Epithelial cell of prostate (primary cell): ENCODE results near the gene VPS29.
"Not testable (repeated sequence)": the region's sequence is repeated elsewhere in the genome, so short reads cannot be mapped to it uniquely, and the experiment has no call there.

ENCODE experiments used
- DNase-seq: peaks from one replicate; pipeline ENCODE4 v3.0.0-alpha.2; 2011; ENCODE audit warnings: low read depth, low spot score
- H3K27ac ChIP-seq: fragments of 450-650 bp; 2 replicates; pipeline ENCODE4 v1.5.1; 2017; ENCODE audit warnings: mild to moderate bottlenecking

VPS29 gene

GRCh38 chr12:110530511-110530910 is 28.6 kb upstream of the VPS29 start:
- H3K27ac ChIP-seq = no peak overlapping the region
- no peak for DNase-seq

DNA sequence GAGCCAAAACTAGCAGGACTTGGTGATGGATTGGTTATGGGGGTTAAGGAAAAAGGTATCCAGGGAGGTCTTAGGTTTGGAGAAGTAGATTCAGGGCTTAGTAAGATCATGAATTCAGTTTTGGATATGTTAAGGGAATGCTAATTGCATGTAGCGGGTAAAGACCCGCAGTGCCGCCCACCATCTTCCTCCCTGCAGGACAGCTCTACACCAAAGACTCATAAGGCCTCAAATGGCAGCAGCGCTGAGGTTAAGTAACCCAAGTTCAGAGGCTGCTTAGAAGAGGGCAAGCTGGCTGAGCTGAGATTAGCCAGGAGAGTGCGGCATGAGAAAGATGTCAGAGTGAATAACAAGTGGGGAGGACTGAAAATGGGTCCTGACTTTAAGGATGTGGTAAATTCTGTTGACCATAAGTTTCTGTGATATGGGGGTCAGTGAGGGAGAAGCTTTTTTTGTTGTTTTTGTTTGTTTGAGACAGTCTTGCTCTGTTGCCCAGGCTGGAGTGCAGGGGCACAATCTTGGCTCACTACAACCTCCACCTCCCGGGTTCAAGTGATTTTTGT is 26.4 kb upstream of the VPS29 start:
- no peak for DNase-seq
- no peak overlapping the region for H3K27ac ChIP-seq

DNA sequence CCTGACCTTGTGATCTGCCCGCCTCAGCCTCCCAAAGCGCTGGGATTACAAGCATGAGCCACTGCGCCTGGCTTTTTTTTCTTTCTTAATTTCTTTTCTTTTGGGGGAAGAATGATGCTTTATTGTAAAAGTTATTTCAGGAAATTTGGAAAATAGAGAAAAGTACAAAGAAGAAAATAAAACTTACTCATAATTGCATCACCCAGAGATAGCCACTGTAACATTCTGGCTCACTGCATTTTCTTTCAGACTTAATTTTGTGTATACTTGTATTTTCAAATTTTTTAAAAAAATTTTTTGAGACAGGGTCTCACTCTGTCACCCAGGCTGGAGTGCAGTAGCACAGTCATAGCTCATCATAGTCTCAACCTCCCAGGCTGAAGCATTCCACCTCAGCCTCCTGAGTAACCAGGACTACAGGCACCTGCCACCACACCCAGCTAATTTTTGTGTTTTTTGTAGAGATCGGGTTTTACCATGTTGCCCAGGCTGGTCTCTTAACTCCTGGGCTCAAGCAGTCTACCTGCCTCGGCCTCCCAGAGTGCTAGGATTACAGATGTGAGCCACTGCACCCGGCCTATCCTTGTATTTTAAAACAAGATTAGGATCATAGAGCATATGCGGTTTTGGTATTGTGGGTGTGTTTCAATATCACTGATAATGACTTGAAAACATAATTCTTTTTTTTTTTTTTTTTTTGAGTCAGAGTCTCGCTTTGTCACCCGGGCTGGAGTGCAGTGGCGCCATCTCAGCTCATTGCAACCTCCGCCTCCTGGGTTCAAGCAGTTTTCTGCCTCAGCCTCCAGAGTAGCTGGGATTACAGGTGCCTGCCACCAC is 19.2 kb upstream of the VPS29 start:
- not testable (repeated sequence) for DNase-seq, H3K27ac ChIP-seq

DNA sequence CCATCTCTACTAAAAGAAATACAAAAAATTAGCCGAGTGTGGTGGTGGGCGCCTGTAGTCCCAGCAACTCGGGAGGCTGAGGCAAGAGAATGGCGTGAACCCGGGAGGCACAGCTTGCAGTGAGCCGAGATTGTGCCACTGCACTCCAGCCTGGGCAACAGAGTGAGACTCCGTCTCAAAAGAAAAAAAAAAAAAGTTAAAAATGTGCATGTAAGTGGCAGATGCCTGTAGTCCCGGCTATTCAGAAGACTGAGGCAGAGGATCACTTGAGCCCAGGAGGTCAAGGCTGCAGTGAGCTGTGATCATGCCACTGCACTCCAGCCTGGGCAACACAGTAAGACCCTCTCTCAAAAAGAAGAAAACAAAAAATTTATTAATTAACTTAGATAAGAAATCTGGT is 16.1 kb upstream of the VPS29 start:
- DNase-seq, H3K27ac ChIP-seq: not testable (repeated sequence)

DNA sequence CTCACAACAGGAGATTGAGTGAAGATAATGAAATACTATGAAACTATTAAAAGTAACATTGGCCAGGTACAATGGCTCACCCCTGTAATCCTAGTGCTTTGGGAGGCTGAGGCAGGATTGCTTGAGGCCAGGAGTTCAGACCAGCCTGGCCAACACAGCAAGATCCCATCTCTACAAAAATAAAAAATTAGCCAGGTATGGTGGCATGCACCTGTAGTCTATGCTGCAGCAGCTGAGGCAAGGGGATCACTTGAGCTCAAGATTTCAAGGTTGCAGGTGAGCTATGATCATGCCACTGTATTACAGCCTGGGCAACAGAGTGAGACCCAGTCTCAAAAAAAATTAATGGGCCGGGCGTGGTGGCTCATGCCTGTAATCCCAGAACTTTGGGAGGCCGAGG is 15.1 kb upstream of the VPS29 start:
- DNase-seq = no peak
- H3K27ac ChIP-seq = no peak overlapping the region

GRCh38 chr12:110514363-110514762 is 12.5 kb upstream of the VPS29 start:
- H3K27ac ChIP-seq = no peak overlapping the region
- DNase-seq = no peak

- DNase-seq = no peak
- H3K27ac ChIP-seq = no peak overlapping the region
Measured at GRCh38 chr12:110513842-110514241, 11.9 kb upstream of the VPS29 start.

DNA sequence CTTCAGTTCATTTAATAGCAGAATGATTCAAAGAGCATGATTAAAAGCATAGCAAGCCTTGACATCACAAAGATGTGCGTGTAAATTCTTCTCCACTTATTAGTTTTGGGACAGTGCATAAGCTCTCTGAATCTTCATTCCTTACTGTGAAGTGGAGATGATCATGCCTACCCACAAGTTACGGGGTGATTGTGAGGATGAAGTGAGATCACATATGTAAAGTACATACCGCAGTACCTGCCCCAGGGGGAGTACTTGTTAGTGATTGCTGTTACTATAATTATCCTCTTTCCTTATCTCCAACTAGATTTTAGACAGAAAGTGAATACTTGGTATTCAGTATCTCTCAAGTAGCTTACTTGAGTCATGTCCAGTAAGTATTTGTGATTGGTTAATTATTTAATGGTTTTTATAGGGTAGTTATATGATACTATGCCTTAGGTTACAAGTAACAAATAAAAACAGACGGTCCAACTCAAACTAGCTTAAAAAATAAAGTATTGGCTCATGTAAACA is 6.2 kb upstream of the VPS29 start:
- DNase-seq = no peak
- no peak overlapping the region for H3K27ac ChIP-seq

DNA sequence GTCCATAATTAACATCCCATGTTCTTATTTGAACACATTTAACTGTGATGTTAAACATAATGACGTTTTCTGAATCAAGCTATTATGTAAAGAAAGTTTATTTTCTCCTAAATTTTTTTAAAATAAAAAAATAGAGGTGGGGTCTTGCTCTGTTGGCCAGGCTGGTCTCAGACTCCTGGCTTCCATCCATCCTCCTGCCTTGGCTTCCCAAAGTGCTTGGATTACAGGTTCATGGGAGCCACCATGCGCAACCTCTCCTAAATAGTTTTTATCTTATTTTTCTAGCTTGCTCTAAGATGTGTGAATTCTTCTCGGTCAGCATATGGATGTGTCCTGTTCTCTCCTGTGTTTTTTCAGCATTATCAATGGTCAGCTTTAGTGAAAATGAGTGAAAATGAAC is 3.4 kb upstream of the VPS29 start:
- H3K27ac ChIP-seq = no peak overlapping the region
- no peak for DNase-seq

- no peak for DNase-seq
Measured at GRCh38 chr12:110503432-110503831, 1.5 kb upstream of the VPS29 start.

DNA sequence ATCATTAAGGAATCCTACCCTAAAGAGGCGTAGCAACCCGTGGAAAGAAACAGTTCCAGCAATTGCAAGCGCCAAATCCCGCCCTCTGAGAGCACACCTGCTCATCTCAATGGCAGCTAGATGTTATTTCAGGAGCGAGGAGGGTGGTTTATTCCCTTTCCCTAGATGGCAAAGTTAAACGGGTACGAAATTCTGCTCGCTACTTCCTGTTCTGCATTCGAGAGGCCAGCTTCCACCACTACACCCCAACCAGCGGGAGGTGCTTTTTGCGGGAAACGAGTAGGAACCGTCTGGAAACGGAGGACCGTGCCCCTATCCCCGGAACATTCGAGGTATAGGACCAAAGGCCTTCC is 536 bp downstream of the VPS29 start:
- peak; percentile 34 for DNase-seq
- H3K27ac ChIP-seq = peak overlapping the region; percentile 95

More at GRCh38 chr12:110503432-110503831, 1.5 kb upstream of the VPS29 start:
- H3K27ac ChIP-seq = no peak overlapping the region

- H3K27ac ChIP-seq = peak overlapping the region; percentile 95
- DNase-seq = peak; percentile 26
Measured at GRCh38 chr12:110498984-110499706, 2.8 kb downstream of the VPS29 start.

DNA sequence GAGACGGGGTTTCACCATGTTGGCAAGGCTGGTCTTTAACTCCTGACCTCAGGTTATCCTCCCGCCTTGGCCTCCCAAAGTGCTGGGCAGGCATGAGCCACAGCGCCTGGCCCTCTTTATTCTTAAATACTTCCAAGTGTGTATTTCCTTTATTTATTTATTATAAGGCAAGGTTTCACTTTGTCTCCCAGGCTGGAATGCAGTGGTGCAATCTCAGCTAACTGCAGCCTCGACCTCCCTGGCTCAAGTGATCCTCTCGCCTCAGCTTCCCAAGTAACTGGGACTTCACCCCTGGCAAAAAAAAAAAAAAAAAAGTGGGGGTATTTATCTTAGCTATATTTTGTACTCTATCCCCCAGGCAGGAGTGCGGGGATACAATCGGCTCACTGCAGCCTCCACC is 26.5 kb downstream of the VPS29 start:
- DNase-seq = no peak
- H3K27ac ChIP-seq = no peak overlapping the region

GRCh38 chr12:110468214-110469048 is 33.5 kb downstream of the VPS29 start, which contains the start of the genes FAM216A and GPN3:
FAM216A (plus strand) TSS chr12:110468845; CDS start chr12:110468876, 31 bp downstream.
GPN3 (minus strand) TSS chr12:110468257; CDS start chr12:110468203, 54 bp downstream.
- H3K27ac ChIP-seq = peak within 1 kb of the TSS; percentile 54
- peak; percentile 95 for DNase-seq

- H3K27ac ChIP-seq = peak overlapping the region; percentile 54
- no peak for DNase-seq
Measured at GRCh38 chr12:110467847-110468213, 34.1 kb downstream of the VPS29 start.

GRCh38 chr12:110466791-110467190 is 35.1 kb downstream of the VPS29 start:
- no peak overlapping the region for H3K27ac ChIP-seq
- DNase-seq = no peak

- H3K27ac ChIP-seq, DNase-seq: not testable (repeated sequence)
Measured at GRCh38 chr12:110465765-110466164, 36.1 kb downstream of the VPS29 start.

GRCh38 chr12:110465024-110465423 is 36.9 kb downstream of the VPS29 start:
- DNase-seq = no peak
- H3K27ac ChIP-seq = no peak overlapping the region

- H3K27ac ChIP-seq, DNase-seq: not testable (repeated sequence)
Measured at GRCh38 chr12:110461189-110461588, 40.7 kb downstream of the VPS29 start.

- H3K27ac ChIP-seq = no peak overlapping the region
- no peak for DNase-seq
Measured at GRCh38 chr12:110458756-110459155, 43.2 kb downstream of the VPS29 start.
